ENCODE data around the gene MR1.
A peak's percentile ranks its signal among the peaks of the same experiment; 100 is the strongest.

The MR1 gene

DNA sequence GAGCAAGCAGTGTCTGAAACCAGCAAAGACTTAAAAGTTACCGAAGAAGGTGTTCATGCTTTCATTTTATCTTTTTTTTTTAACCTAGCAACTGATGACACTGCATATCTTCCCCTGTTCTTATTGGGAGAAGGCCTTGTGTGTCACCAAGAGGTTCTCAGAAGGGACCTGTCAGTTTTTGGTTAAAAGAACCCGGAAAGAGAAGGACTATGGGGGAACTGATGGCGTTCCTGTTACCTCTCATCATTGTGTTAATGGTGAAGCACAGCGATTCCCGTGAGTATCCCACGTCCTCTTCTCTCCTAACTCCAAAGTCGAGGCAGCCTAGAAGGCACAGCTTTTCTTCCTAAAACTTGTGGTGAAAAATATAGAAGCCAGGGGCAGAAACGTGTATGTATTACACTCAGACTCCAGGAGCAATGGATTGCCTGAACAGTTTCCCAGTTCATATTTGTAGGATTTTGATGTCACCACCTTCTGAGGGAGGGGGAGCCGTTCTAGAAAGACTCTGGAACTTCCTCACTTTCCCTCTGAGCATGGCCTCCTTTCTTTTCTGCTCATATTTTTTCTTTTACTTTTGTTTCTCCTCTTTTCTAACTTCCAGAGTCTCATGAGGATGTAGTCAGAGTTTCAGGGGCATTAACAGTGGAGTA, at the start of gene MR1:
Gene MR1, plus strand, starts transcription at position 185 of the 653 bp plus-strand sequence. Its CDS starts 25 bp downstream, at position 210.
- DNase-seq, result peak in 1 of 2 donors; percentile 31

GRCh38 chr1:180988253-180988752, 45.5 kb upstream of the MR1 start:
- DNase-seq, result no peak

DNA sequence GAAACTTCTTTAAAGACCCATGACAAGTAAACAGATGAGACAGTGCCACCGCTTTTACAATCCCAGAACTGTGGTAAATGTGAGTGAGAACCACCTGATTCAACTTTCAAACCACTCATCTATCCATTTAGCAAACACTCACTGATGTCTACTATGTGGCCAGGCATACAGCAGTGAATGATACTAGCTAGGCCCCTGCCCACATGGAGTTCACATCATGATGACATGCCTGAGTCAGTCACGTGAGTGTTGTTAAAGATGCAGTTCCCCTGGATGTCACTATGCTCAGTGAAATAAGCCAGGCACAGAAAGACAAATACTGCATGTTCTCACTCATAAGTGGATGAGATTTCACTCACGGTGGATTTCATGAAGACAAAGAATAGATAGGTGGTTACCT, 39.5 kb upstream of the MR1 start:
- no peak for DNase-seq

- no peak for DNase-seq
Measured at GRCh38 chr1:180997843-180998504, 35.8 kb upstream of the MR1 start.

DNA sequence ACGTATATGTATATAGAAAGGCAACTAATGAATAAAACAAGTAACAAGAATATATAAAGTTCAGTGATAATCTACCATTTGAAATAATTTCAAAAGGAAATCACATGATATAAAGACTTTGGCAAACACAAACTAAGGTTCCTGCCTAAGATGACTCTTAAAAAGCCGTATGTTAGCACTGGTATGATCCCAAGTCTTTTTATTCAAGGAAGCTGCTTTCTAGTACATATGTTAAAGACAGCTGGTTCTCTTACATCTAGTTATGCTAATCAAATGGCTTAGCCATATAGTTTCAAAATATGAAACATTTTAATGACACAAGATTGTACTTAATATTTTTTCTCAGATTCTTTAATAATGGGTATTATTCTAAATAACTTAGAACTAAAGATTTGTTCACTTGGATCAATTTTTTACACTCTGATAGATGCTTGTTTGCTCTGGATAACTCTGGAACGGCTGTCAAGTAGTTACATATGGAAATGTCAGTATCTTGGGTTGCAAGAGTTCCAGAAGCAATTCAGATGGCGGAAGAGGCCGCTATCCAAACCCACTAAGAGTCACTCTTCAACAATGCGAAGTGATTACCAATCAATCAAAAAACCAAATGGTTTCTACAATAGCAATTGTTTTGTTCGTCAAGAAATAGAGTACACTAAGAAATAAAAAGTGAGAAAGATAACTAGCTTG, 32.5 kb upstream of the MR1 start:
- DNase-seq, result no peak

GRCh38 chr1:181002582-181003172, 31.1 kb upstream of the MR1 start:
- no peak for DNase-seq

DNA sequence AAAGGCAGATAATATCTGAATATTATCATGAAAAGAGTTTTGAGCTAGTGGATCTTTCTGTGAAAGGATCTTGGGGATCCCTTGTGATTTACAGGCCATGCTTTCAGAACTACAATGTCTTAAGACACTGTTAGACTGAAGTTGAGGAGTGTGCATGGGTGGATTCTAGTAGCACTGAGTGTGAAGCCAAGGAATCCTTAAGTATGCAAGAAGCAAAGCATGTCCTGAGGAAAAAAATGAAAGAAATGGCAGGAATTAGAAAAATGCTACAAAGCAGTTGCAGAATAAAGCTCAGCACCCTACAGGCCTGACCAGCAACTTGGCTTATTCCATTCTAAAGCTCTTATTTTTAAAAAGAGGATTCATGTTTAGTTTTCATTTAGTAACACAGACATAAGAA, 23.0 kb upstream of the MR1 start:
- no peak for DNase-seq

- no peak for DNase-seq
Measured at GRCh38 chr1:181011301-181012202, 22.2 kb upstream of the MR1 start.

DNA sequence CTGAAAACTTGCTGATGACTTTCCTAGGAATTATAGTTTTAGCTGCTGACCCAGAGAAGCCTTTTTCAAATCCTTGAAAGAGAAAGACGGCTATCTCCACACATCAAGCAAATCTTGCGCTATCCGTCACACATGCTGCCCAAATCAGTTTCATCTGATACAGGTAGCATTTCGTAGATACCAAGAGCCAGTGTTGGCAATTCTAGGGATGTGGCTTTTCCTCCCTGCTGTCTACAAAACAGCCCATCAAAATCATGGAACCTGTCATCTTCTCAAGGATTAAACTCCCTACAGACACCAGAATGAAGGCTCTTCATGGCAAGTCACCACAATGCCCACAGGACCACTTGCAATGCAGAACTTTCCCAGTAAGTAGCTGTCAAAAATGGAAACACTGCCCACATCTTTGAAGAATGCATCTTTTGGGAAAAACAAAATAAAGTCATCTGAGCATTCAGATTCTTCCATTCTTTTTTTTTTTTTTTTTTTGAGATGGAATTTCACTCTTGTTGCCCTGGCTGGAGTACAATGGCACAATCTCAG, 21.5 kb upstream of the MR1 start:
- DNase-seq, result no peak

GRCh38 chr1:181013144-181013543, 20.6 kb upstream of the MR1 start:
- no peak for DNase-seq

DNA sequence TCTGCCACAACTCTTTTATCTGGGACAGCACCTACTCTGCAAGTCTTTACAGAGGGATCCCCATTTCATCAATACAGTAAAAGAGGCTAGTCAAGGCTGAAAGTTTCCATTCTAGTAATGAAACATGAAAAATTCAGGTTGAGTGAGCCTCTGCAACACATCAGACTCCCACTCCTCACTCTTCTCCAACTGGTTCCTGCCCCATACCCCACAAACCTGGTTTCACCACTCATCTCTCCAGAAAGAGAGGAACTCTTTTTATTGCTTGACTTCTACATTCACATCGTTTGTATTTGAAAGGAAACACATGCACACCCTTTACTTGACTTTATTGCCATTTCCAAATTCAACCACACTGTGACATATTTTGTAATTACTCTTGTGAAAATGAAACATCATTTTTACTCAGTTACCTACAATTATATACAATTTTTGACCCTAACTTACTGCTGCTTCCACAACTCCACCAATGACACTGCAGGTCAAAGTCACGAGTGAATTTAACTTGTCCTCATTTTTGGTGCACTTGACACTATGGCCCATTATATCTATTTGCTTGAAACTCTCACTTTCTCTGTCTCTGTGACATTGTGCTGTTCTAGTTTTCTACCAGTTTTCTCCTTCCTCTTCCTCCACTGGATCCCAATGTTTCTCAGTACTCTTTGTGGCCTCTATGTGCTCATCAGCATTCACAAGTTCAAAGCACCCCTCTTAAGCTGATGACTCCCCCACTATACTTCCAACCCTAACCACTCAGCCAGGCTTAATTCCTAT, 19.1 kb upstream of the MR1 start:
- DNase-seq, result peak in 1 of 2 donors; percentile 27

DNA sequence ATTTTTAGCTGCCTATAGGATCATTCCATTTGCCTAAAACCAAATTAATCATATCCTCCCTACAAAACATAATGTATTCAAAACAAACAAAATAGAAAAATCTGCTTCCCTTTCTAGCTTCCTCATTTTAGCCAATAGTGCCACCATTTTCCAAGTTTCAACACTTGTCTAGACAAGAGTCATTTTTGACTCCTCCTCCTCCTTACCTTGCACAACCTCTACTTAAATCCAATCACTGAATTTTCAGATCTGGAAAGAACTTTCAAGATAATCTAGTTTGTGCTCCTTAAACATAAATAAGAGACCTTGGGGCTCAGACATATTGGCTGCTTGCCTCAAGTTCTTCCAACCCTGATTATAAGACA, 18.6 kb upstream of the MR1 start:
- DNase-seq, result no peak

DNA sequence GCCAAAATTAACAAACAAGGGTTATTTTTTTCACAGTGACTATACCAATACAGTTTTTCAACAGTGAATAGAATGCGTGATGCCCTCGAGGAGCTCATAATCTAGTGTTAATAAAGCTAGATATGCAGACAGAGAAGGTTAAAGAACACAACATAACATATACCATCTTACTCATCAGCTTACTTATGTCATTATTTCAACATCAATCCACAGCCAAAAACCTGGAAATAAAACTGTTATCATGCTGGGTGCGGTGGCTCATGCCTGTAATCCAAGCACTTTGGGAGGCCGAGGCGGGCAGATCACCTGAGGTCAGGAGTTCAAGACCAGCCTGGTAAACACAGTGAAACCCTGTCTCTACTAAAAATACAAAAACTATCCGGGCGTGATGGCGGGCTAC, 17.2 kb upstream of the MR1 start:
- DNase-seq, result no peak

- no peak for DNase-seq
Measured at GRCh38 chr1:181018901-181019681, 14.7 kb upstream of the MR1 start.

GRCh38 chr1:181021159-181021558, 12.6 kb upstream of the MR1 start:
- DNase-seq, result no peak

- peak; percentile 72 to 75 for DNase-seq
Measured at GRCh38 chr1:181021811-181022434, 11.9 kb upstream of the MR1 start.

DNA sequence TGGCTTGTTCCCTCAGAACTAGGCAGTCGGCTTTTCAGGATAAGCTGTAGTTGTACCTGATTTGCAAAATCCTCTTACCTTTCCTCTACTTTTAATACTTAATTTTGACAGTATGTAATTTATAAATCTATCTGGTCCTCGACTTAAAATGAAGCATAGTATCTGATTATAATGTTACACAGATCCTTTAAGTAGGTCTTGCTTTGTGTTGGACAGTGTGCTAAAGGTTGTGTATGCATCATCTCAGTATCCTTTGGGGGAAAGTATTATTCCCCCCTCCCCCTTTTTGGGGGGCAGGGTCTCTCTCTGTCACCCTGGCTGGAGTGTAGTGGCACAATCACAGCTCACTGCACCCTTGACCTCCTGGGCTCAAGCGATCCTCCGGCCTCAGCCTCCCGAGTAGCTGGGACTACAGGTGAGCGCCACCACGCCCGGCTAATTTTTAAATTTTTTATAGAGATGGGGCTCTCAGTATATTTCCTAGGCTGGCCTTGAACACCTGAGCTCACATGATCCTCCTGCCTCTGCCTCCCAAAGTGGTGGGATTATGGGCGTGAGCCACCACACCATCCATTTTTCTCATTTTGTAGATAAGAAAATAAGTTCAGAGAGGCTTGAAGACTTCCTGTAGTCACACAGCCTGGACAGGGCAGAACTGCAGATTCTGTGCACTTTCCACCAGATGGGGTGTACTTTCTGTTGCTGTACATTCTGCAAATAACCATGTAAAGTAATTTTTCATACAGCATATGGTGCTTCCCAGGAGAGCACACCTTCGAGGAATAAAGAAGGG, 10.3 kb upstream of the MR1 start:
- no peak for DNase-seq

GRCh38 chr1:181028196-181028595, 5.6 kb upstream of the MR1 start:
- DNase-seq, result no peak

DNA sequence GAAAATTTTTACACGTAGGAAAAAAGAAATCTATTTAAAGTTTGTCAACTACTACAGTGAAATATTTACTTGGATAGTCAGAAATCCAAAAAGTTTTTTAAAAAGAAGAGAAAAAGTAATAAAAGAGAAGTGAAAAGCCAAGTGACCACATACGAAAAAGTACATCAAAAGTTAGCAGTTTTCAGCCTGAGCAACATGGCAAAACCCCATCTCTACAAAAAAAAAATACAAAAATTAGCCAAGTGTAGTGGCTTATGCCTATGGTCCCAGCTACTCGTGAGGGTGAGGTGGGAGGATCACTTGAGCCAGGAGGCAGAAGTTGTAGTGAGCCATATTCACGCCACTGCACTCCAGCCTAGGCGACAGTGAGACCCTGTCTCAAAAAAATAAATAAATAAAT, 5.2 kb upstream of the MR1 start:
- no peak for DNase-seq

Data from stimulated activated CD4-positive, alpha-beta T cell treated with anti-CD3 and anti-CD28 coated beads, Interleukin-2, amount 100 ng/mL, for 24 hours (primary cell).